Smooth muscle cell of trachea (primary cell): ENCODE data around the gene SLC38A11. TPM values are rescaled to one million over a fixed set of nuclear protein-coding genes. Genes with fewer than 3 reads are reported as not detected.

Experiments used
- total RNA-seq: library from RNA; depleted of rRNA; stranded (reverse); fragments of >200 nt; gene quantifications from 2 replicates; pipeline ENCODE4 v1.2.1, GENCODE V29; 2014

SLC38A11 gene
- total RNA-seq, result 0.29 and 0.99 TPM in 2 replicates

GRCh38 chr2:164954954-164955701 lies at the start of gene SLC38A11:
SLC38A11 (minus strand) TSS chr2:164955525; CDS start chr2:164955247, 278 bp downstream.

Other genes starting within 250 kb of the SLC38A11 start
- 5.8 and 6.5 TPM in 2 replicates for gene COBLL1, start 113.7 kb downstream of the SLC38A11 start, total RNA-seq
- gene SCN3A, start 248.5 kb upstream of the SLC38A11 start, total RNA-seq, result 0.50 and 1.3 TPM in 2 replicates